DOHH2 (cell line): ENCODE results near the gene NKX3-2.

ENCODE experiments used
- H3F3A ChIP-seq: fragments of 200-600 bp; sonication (generic), shearing (Covaris generic); 2 replicates; pipeline ENCODE4 v1.6.0; 2016; ENCODE audit warnings: antibody characterized with exemption, mild to moderate bottlenecking; ENCODE audit not compliant: control insufficient read depth, insufficient read depth
- H3K27ac ChIP-seq: fragments of 200-600 bp; sonication (generic); 2 replicates; pipeline ENCODE4 v1.5.1; 2014; ENCODE audit warnings: low read depth, mild to moderate bottlenecking, low read length, moderate library complexity
- H3K27me3 ChIP-seq: fragments of 200-600 bp; sonication (generic); 2 replicates; pipeline ENCODE4 v1.6.1; 2014; ENCODE audit warnings: mild to moderate bottlenecking, low read length, mixed read lengths; ENCODE audit not compliant: control insufficient read depth
- H3K36me3 ChIP-seq: fragments of 200-600 bp; sonication (generic); 2 replicates; pipeline ENCODE4 v1.6.1; 2014; ENCODE audit warnings: mild to moderate bottlenecking, low read length, moderate library complexity, mixed read lengths; ENCODE audit not compliant: control insufficient read depth
- H3K4me1 ChIP-seq: fragments of 200-600 bp; sonication (generic); 2 replicates; pipeline ENCODE4 v1.6.1; 2014; ENCODE audit warnings: mild to moderate bottlenecking, low read length, mixed read lengths; ENCODE audit not compliant: control insufficient read depth
- H3K4me2 ChIP-seq: fragments of 200-600 bp; sonication (generic); 2 replicates; pipeline ENCODE4 v1.6.0; 2014; ENCODE audit warnings: mild to moderate bottlenecking, low read length, moderate library complexity
- H3K4me3 ChIP-seq: fragments of 200-600 bp; sonication (generic); 2 replicates; pipeline ENCODE4 v1.5.1; 2014; ENCODE audit warnings: mild to moderate bottlenecking, low read length, mixed read lengths
- H3K79me2 ChIP-seq: fragments of 200-600 bp; sonication (generic); 2 replicates; pipeline ENCODE4 v1.6.1; 2014; ENCODE audit warnings: mild to moderate bottlenecking, low read length, mixed read lengths; ENCODE audit not compliant: control insufficient read depth
- H3K9me2 ChIP-seq: fragments of 200-600 bp; sonication (generic); replicated peaks from 2 replicates; pipeline ENCODE4 v1.6.1; 2014; ENCODE audit warnings: mild to moderate bottlenecking, low read length, mixed read lengths; ENCODE audit not compliant: control insufficient read depth
- H3K9me3 ChIP-seq: fragments of 200-600 bp; sonication (generic); 2 replicates; pipeline ENCODE4 v1.6.1; 2014; ENCODE audit warnings: antibody characterized with exemption, low read length, mixed read lengths; ENCODE audit not compliant: control insufficient read depth, insufficient read depth
- H4K20me1 ChIP-seq: fragments of 200-600 bp; sonication (generic); 2 replicates; pipeline ENCODE4 v1.6.0; 2014; ENCODE audit warnings: low read depth, mild to moderate bottlenecking, antibody characterized with exemption, low read length, moderate library complexity; ENCODE audit not compliant: control insufficient read depth, insufficient read depth
- CTCF ChIP-seq: fragments of 200-600 bp; sonication (generic); IDR thresholded peaks from one replicate; pipeline ENCODE4 v1.5.1; 2014; ENCODE audit warnings: antibody characterized with exemption, mild to moderate bottlenecking, low read depth, low read length; ENCODE audit not compliant: poor library complexity, severe bottlenecking
- EZH2phosphoT487 ChIP-seq: fragments of 200-600 bp; sonication (generic); IDR thresholded peaks from 2 replicates; pipeline ENCODE4 v1.6.1; 2017; ENCODE audit warnings: borderline replicate concordance, mild to moderate bottlenecking, antibody characterized with exemption, low read length, moderate library complexity, mixed read lengths

The NKX3-2 gene

GRCh38 chr4:13496605-13497004, 47.7 kb downstream of the NKX3-2 start:
- Histone ChIP-seq H3K4me3 (no peak overlapping the region), H3K79me2 (no peaks in the 10 kb centered on the region), H3K36me3 (no peaks in the 10 kb centered on the region), H3K9me2 (no peaks in the 10 kb centered on the region), H3K27ac (no peak overlapping the region), H3K4me2 (no peak overlapping the region), H3K27me3 (0 out of 2 replicates have a peak, but pooled peaks cover 3% of the 10 kb centered on the region), H4K20me1 (no peaks in the 10 kb centered on the region), H3K4me1 (no peaks in the 10 kb centered on the region), H3F3A (no peaks in the 10 kb centered on the region), H3K9me3 (peaks cover 4% of the 10 kb centered on the region; the same call in 1 of the 2 replicates)
- TF ChIP-seq EZH2phosphoT487 = no peak
- TF ChIP-seq CTCF = no peak

- TF ChIP-seq EZH2phosphoT487 (no peak), CTCF (no peak)
- Histone ChIP-seq H3K4me3 (no peak overlapping the region), H3K27me3 (peaks cover 5% of the 10 kb centered on the region; the same call in 1 of the 2 replicates), H3K36me3 (no peaks in the 10 kb centered on the region), H3K79me2 (no peaks in the 10 kb centered on the region), H3K9me2 (no peaks in the 10 kb centered on the region), H3F3A (no peaks in the 10 kb centered on the region), H4K20me1 (no peaks in the 10 kb centered on the region), H3K4me2 (no peak overlapping the region), H3K9me3 (peaks cover 4% of the 10 kb centered on the region; the same call in 1 of the 2 replicates), H3K27ac (no peak overlapping the region), H3K4me1 (no peaks in the 10 kb centered on the region)
Measured at GRCh38 chr4:13495753-13496152, 48.6 kb downstream of the NKX3-2 start.

- H3K4me2 ChIP-seq = no peak overlapping the region
- no peaks in the 10 kb centered on the region for H3K36me3 ChIP-seq
- H3K4me1 ChIP-seq = no peaks in the 10 kb centered on the region
- H3F3A ChIP-seq = no peaks in the 10 kb centered on the region
- no peaks in the 10 kb centered on the region for H3K9me2 ChIP-seq
- TF ChIP-seq CTCF (no peak), EZH2phosphoT487 (no peak)
- no peak overlapping the region for H3K27ac ChIP-seq
- peaks cover 4% of the 10 kb centered on the region; the same call in 1 of the 2 replicates for H3K9me3 ChIP-seq
- H3K79me2 ChIP-seq = no peaks in the 10 kb centered on the region
- peaks cover 8% of the 10 kb centered on the region; the same call in 1 of the 2 replicates for H3K27me3 ChIP-seq
- H3K4me3 ChIP-seq = no peak overlapping the region
- no peaks in the 10 kb centered on the region for H4K20me1 ChIP-seq
Measured at GRCh38 chr4:13493793-13494192, 50.5 kb downstream of the NKX3-2 start.
